Thyroid gland (tissue), 4 donors: Measurements from ENCODE around the gene CSAD.

Experiments
- POLR2A ChIP-seq, 2 donors: fragments of 450-650 bp; IDR thresholded peaks; one replicate each; pipeline ENCODE4 v1.6.1; 2017; ENCODE audit warnings: antibody characterized with exemption in 2 of 2, mild to moderate bottlenecking in 2 of 2, moderate library complexity in 1 of 2
- TF ChIP-seq, protein P1 (sequence below), 6 experiments: fragments of 200-600 bp in 3 of 6; fragments of 450-650 bp in 3 of 6; sonication (generic) in 3 of 6; IDR thresholded peaks; one replicate each; pipeline ENCODE4 v1.5.1; 2016 to 2019; ENCODE audit warnings: antibody characterized with exemption in 6 of 6, mild to moderate bottlenecking in 2 of 6, inconsistent platforms in 1 of 6, moderate library complexity in 1 of 6

DNA sequence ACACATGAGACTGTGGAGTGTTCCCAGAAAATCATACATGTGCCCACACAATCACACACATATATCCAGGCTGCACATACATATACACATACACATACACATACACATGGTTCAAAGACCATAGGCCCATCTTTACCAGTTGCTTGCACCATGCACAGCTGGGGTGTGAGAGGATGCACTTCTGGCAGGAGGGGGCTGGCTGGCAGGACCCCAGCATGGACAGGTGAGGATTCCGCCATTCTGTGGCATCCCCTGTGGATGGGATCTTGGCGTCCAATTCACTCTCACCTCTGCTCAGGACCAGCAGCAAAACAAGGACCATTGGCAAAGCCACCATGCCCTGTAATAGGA, 19.4 kb upstream of the CSAD start:
- TF ChIP-seq, protein P1, sequence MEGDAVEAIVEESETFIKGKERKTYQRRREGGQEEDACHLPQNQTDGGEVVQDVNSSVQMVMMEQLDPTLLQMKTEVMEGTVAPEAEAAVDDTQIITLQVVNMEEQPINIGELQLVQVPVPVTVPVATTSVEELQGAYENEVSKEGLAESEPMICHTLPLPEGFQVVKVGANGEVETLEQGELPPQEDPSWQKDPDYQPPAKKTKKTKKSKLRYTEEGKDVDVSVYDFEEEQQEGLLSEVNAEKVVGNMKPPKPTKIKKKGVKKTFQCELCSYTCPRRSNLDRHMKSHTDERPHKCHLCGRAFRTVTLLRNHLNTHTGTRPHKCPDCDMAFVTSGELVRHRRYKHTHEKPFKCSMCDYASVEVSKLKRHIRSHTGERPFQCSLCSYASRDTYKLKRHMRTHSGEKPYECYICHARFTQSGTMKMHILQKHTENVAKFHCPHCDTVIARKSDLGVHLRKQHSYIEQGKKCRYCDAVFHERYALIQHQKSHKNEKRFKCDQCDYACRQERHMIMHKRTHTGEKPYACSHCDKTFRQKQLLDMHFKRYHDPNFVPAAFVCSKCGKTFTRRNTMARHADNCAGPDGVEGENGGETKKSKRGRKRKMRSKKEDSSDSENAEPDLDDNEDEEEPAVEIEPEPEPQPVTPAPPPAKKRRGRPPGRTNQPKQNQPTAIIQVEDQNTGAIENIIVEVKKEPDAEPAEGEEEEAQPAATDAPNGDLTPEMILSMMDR (IDR thresholded peaks at IDR 0.05): no peak
- no peak for TF ChIP-seq POLR2A (IDR thresholded peaks at IDR 0.05)
